ENCODE results near the gene ELMO1. TPM values are rescaled to one million over a fixed set of nuclear protein-coding genes. Genes with fewer than 3 reads are reported as not detected.

The ELMO1 gene
- total RNA-seq, 1 experiment from 2014 or later: 0.36 TPM

GRCh38 chr7:37372750-37373149 lies 75.9 kb downstream of the ELMO1 start:
- DNase-seq (ENCODE audit: low read depth): peak; percentile 10

- DNase-seq (ENCODE audit: low read depth): no peak
Observed at GRCh38 chr7:37371755-37372154, 76.9 kb downstream of the ELMO1 start.

GRCh38 chr7:37369906-37370305 lies 78.8 kb downstream of the ELMO1 start:
- no peak for DNase-seq (ENCODE audit: low read depth)

GRCh38 chr7:37368540-37368939 lies 80.1 kb downstream of the ELMO1 start:
- no peak for DNase-seq (ENCODE audit: low read depth)

GRCh38 chr7:37367010-37367409 lies 81.7 kb downstream of the ELMO1 start:
- DNase-seq (ENCODE audit: low read depth): no peak

- no peak for DNase-seq (ENCODE audit: low read depth)
Observed at GRCh38 chr7:37366445-37366844, 82.2 kb downstream of the ELMO1 start.

GRCh38 chr7:37365405-37365804 lies 83.3 kb downstream of the ELMO1 start:
- no peak for DNase-seq (ENCODE audit: low read depth)

- DNase-seq (ENCODE audit: low read depth): no peak
Observed at GRCh38 chr7:37364856-37365255, 83.8 kb downstream of the ELMO1 start.

GRCh38 chr7:37363536-37364491 lies 84.8 kb downstream of the ELMO1 start:
- no peak for DNase-seq (ENCODE audit: low read depth)

- no peak for DNase-seq (ENCODE audit: low read depth)
Observed at GRCh38 chr7:37362802-37363201, 85.9 kb downstream of the ELMO1 start.

GRCh38 chr7:37360484-37360883 lies 88.2 kb downstream of the ELMO1 start:
- DNase-seq (ENCODE audit: low read depth): no peak

- DNase-seq (ENCODE audit: low read depth): no peak
Observed at GRCh38 chr7:37359662-37360444, 88.8 kb downstream of the ELMO1 start.

- no peak for DNase-seq (ENCODE audit: low read depth)
Observed at GRCh38 chr7:37359180-37359579, 89.5 kb downstream of the ELMO1 start.

- DNase-seq (ENCODE audit: low read depth): no peak
Observed at GRCh38 chr7:37357637-37357996, 91.0 kb downstream of the ELMO1 start.

GRCh38 chr7:37356911-37357636 lies 91.6 kb downstream of the ELMO1 start:
- no peak for DNase-seq (ENCODE audit: low read depth)

GRCh38 chr7:37354656-37355131 lies 94.0 kb downstream of the ELMO1 start:
- no peak for DNase-seq (ENCODE audit: low read depth)

GRCh38 chr7:37353949-37354655 lies 94.6 kb downstream of the ELMO1 start:
- no peak for DNase-seq (ENCODE audit: low read depth)

- no peak for DNase-seq (ENCODE audit: low read depth)
Observed at GRCh38 chr7:37352974-37353948, 95.4 kb downstream of the ELMO1 start.

- DNase-seq (ENCODE audit: low read depth): no peak
Observed at GRCh38 chr7:37352251-37352880, 96.3 kb downstream of the ELMO1 start.

- no peak for DNase-seq (ENCODE audit: low read depth)
Observed at GRCh38 chr7:37351716-37352115, 96.9 kb downstream of the ELMO1 start.

Data from RPMI7951 (cell line).